Measurements from ENCODE around the gene EIF2B2.

DNA sequence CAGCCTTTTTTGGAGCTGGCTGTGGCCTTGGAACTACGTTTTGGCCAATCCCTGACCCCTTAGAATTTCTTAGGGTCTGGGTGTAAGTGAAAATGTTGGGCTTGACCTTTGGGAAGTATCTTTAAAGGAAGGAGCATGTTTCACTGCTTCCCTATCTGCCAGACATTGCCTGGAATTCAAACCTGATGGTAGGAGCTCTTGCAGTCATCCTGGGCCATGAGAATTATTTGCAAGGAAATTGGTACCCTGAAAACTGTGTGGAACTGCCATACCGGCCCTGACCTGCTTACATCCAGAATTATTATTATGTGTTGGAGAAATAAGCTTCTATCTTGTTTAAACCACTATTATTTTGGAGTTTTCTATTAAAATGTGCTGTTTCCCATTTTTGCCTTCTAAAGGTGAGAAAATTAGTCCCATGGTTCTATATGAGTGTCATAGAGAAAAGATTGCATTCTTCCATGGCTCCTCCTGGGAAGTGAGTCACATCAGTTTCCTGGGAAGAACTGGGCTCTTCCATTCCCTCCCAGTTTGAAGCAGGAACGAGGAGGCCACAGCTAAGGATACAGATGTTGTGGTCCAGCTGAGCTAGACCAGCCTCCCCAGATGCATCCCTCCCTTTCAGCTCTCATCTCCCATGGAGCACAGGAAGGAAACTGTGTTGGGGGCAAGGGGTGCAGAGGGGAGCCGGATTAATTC, 37.8 kb upstream of the EIF2B2 start:
- TF ChIP-seq EZH2 (IDR thresholded peaks at IDR 0.05; ENCODE audit: insufficient read depth, poor library complexity, severe bottlenecking) (no peak), EZH2phosphoT487 (IDR thresholded peaks at IDR 0.05; ENCODE audit: insufficient read depth, low read depth) (no peak)
